Ureter (tissue), 1 donor: Measurements from ENCODE around the gene ITSN1. TPM values are rescaled to one million over a fixed set of nuclear protein-coding genes. Genes with fewer than 3 reads are reported as not detected.
"Not testable (repeated sequence)": the region's sequence is repeated elsewhere in the genome, so short reads cannot be mapped to it uniquely, and the experiment has no call there.

Experiments used
- DNase-seq: peaks from one replicate; pipeline ENCODE4 v3.0.0-alpha.2; 2020; ENCODE audit warnings: low spot score
- total RNA-seq: library from RNA; stranded (reverse); gene quantifications from one replicate; pipeline ENCODE4 v1.2.4, GENCODE V29; 2023
- donor health status: DM: yes; HTN: yes; CAD: no.

Gene ITSN1
- total RNA-seq, 1 donor from 2014 or later, result 52.5 TPM

GRCh38 chr21:33767960-33768359, 125.7 kb downstream of the ITSN1 start:
- no peak for DNase-seq

GRCh38 chr21:33769057-33769456, 126.8 kb downstream of the ITSN1 start:
- no peak for DNase-seq

GRCh38 chr21:33770542-33770941, 128.2 kb downstream of the ITSN1 start:
- DNase-seq, result no peak

GRCh38 chr21:33771976-33772375, 129.7 kb downstream of the ITSN1 start:
- DNase-seq, result no peak

GRCh38 chr21:33774551-33774950, 132.2 kb downstream of the ITSN1 start:
- DNase-seq, result no peak

GRCh38 chr21:33775100-33775828, 133.0 kb downstream of the ITSN1 start:
- no peak for DNase-seq

GRCh38 chr21:33780631-33781030, 138.3 kb downstream of the ITSN1 start:
- DNase-seq, result no peak

- no peak for DNase-seq
Measured at GRCh38 chr21:33781121-33781520, 138.8 kb downstream of the ITSN1 start.

- no peak for DNase-seq
Measured at GRCh38 chr21:33783187-33783979, 141.1 kb downstream of the ITSN1 start.

- no peak for DNase-seq
Measured at GRCh38 chr21:33787431-33787830, 145.1 kb downstream of the ITSN1 start.

GRCh38 chr21:33788438-33788837, 146.1 kb downstream of the ITSN1 start:
- DNase-seq, result not testable (repeated sequence)

- no peak for DNase-seq
Measured at GRCh38 chr21:33789697-33790096, 147.4 kb downstream of the ITSN1 start.

GRCh38 chr21:33791073-33791472, 148.8 kb downstream of the ITSN1 start:
- DNase-seq, result no peak

GRCh38 chr21:33794596-33794995, 152.3 kb downstream of the ITSN1 start:
- no peak for DNase-seq

- no peak for DNase-seq
Measured at GRCh38 chr21:33797565-33797964, 155.3 kb downstream of the ITSN1 start.

- no peak for DNase-seq
Measured at GRCh38 chr21:33799378-33800090, 157.2 kb downstream of the ITSN1 start.

GRCh38 chr21:33800753-33801423, 158.6 kb downstream of the ITSN1 start:
- no peak for DNase-seq

GRCh38 chr21:33801424-33802405, 159.4 kb downstream of the ITSN1 start:
- DNase-seq, result peak; percentile 68

- DNase-seq, result no peak
Measured at GRCh38 chr21:33802481-33802880, 160.2 kb downstream of the ITSN1 start.

GRCh38 chr21:33808715-33809367, 166.5 kb downstream of the ITSN1 start:
- DNase-seq, result no peak
